Transverse colon (tissue), 3 donors: ENCODE measurements around the gene LLPH.

ENCODE experiments used
- EP300 ChIP-seq: sonication (generic); formaldehyde crosslinking; IDR thresholded peaks from one replicate; pipeline ENCODE4 v1.6.1; 2017; ENCODE audit warnings: antibody characterized with exemption, low read depth
- POLR2A ChIP-seq: fragments of 450-650 bp; IDR thresholded peaks from one replicate; pipeline ENCODE4 v1.6.1; 2016; ENCODE audit warnings: antibody characterized with exemption, mild to moderate bottlenecking, moderate library complexity
- TF ChIP-seq, protein P1 (sequence below), 5 experiments: fragments of 200-600 bp in 3 of 5; fragments of 450-650 bp in 2 of 5; sonication (generic) in 3 of 5; IDR thresholded peaks; 1 replicate in 2 of 5; 2 replicates in 3 of 5; pipeline ENCODE4 v1.5.1; 2016 to 2017; ENCODE audit warnings: antibody characterized with exemption in 5 of 5, inconsistent platforms in 3 of 5, mild to moderate bottlenecking in 2 of 5, moderate library complexity in 1 of 5

DNA sequence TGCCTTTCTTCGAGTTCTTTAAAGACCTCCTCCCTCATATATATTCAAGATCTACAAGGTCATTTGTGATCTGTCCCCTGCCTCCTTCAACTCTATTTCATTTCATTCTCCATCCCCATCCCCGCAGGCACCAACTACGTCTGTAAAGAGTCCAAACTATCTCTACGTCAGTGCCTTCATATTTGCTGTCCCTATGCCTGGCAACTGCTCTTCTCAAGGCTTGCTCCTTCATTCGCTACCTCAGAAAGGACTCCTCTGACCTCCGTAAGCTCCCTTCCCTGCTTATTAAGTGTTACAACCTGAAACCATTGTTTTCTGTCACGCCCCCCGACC lies 650 bp downstream of the LLPH start:
- TF ChIP-seq, protein P1, sequence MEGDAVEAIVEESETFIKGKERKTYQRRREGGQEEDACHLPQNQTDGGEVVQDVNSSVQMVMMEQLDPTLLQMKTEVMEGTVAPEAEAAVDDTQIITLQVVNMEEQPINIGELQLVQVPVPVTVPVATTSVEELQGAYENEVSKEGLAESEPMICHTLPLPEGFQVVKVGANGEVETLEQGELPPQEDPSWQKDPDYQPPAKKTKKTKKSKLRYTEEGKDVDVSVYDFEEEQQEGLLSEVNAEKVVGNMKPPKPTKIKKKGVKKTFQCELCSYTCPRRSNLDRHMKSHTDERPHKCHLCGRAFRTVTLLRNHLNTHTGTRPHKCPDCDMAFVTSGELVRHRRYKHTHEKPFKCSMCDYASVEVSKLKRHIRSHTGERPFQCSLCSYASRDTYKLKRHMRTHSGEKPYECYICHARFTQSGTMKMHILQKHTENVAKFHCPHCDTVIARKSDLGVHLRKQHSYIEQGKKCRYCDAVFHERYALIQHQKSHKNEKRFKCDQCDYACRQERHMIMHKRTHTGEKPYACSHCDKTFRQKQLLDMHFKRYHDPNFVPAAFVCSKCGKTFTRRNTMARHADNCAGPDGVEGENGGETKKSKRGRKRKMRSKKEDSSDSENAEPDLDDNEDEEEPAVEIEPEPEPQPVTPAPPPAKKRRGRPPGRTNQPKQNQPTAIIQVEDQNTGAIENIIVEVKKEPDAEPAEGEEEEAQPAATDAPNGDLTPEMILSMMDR (IDR thresholded peaks at IDR 0.05) = no peak
- TF ChIP-seq POLR2A (no peak), EP300 (no peak)
